Upper lobe of left lung (tissue), 4 donors: Measurements from ENCODE around the gene DGKB.

Source experiments
- EP300 ChIP-seq, 4 donors: sonication (generic); formaldehyde crosslinking; IDR thresholded peaks; one replicate each; pipeline ENCODE4 v1.5.1; 2017; ENCODE audit warnings: antibody characterized with exemption in 4 of 4, control low read depth in 2 of 4
- POLR2A ChIP-seq, 4 donors: fragments of 450-650 bp; IDR thresholded peaks; one replicate each; pipeline ENCODE4 v1.5.1; 2016 to 2017; ENCODE audit warnings: antibody characterized with exemption in 4 of 4, mild to moderate bottlenecking in 2 of 4
- POLR2AphosphoS5 ChIP-seq, 2 donors: sonication (generic); formaldehyde crosslinking; IDR thresholded peaks; one replicate each; pipeline ENCODE4 v1.5.1; 2017; ENCODE audit warnings: antibody characterized with exemption in 2 of 2
- TF ChIP-seq, protein P1 (sequence below), 6 experiments: fragments of 450-650 bp in 4 of 6; fragments of 200-600 bp in 2 of 6; sonication (generic) in 2 of 6; IDR thresholded peaks; one replicate each; pipeline ENCODE4 v1.5.1; 2016 to 2019; ENCODE audit warnings: antibody characterized with exemption in 6 of 6

DNA sequence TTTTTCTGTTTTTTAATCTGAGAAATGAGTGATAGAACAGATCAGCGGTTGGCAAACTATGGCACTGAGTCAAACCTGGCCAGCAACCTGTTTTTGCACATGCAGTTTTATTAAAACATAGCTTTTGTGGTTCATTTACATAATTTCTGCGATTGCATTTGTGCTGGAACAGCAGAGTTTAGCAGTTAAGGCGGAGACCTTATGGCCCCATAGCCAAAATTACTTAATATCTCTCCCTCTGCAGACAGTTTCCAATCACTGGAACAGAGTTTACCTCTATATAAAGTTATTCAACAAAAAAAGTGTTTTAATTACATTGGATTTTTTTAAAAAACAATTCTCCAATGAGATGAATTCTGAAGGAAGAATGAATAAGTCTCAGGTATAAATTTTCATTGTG is 212.1 kb downstream of the DGKB start:
- TF ChIP-seq EP300 (IDR thresholded peaks at IDR 0.05) (no peak), POLR2A (IDR thresholded peaks at IDR 0.05) (no peak), POLR2AphosphoS5 (IDR thresholded peaks at IDR 0.05) (no peak)
- TF ChIP-seq, protein P1, sequence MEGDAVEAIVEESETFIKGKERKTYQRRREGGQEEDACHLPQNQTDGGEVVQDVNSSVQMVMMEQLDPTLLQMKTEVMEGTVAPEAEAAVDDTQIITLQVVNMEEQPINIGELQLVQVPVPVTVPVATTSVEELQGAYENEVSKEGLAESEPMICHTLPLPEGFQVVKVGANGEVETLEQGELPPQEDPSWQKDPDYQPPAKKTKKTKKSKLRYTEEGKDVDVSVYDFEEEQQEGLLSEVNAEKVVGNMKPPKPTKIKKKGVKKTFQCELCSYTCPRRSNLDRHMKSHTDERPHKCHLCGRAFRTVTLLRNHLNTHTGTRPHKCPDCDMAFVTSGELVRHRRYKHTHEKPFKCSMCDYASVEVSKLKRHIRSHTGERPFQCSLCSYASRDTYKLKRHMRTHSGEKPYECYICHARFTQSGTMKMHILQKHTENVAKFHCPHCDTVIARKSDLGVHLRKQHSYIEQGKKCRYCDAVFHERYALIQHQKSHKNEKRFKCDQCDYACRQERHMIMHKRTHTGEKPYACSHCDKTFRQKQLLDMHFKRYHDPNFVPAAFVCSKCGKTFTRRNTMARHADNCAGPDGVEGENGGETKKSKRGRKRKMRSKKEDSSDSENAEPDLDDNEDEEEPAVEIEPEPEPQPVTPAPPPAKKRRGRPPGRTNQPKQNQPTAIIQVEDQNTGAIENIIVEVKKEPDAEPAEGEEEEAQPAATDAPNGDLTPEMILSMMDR (IDR thresholded peaks at IDR 0.05): no peak
